LHCN-M2 (cell line): Measurements from ENCODE around the gene MICAL3. TPM values are rescaled to one million over a fixed set of nuclear protein-coding genes. Genes with fewer than 3 reads are reported as not detected.
"Not testable (repeated sequence)": the region's sequence is repeated elsewhere in the genome, so short reads cannot be mapped to it uniquely, and the experiment has no call there.

Experiments used
- DNase-seq: peaks from one replicate; pipeline ENCODE4 v3.0.0-alpha.2; 2012; ENCODE audit warnings: low read depth
- total RNA-seq: library from RNA; depleted of rRNA; stranded (reverse); fragments of >200 nt; gene quantifications from 2 replicates; pipeline ENCODE4 v1.2.3, GENCODE V29; 2014

The MICAL3 gene
- total RNA-seq, 1 experiment from 2014 or later = 18.5 TPM

GRCh38 chr22:17769716-17770082 is 254.7 kb downstream of the MICAL3 start:
- DNase-seq = no peak

- no peak for DNase-seq
These were observed 255.2 kb downstream of the MICAL3 start for GRCh38 chr22:17769013-17769715.

- DNase-seq = no peak
These were observed 256.9 kb downstream of the MICAL3 start for GRCh38 chr22:17767233-17768065.

- not testable (repeated sequence) for DNase-seq
These were observed 259.5 kb downstream of the MICAL3 start for GRCh38 chr22:17764852-17765251.

GRCh38 chr22:17764036-17764435 is 260.3 kb downstream of the MICAL3 start:
- no peak for DNase-seq

- DNase-seq = not testable (repeated sequence)
These were observed 260.9 kb downstream of the MICAL3 start for GRCh38 chr22:17763442-17763841.

- no peak for DNase-seq
These were observed 263.2 kb downstream of the MICAL3 start for GRCh38 chr22:17761138-17761488.

- no peak for DNase-seq
These were observed 270.0 kb downstream of the MICAL3 start for GRCh38 chr22:17754233-17754925.

- DNase-seq = peak; percentile 60
These were observed 270.9 kb downstream of the MICAL3 start for GRCh38 chr22:17753401-17753989.

- DNase-seq = no peak
These were observed 272.8 kb downstream of the MICAL3 start for GRCh38 chr22:17751596-17751995.

GRCh38 chr22:17749605-17750395 is 274.6 kb downstream of the MICAL3 start:
- DNase-seq = no peak

GRCh38 chr22:17748555-17749353 is 275.6 kb downstream of the MICAL3 start:
- DNase-seq = no peak

- no peak for DNase-seq
These were observed 277.4 kb downstream of the MICAL3 start for GRCh38 chr22:17746916-17747315.

- no peak for DNase-seq
These were observed 279.9 kb downstream of the MICAL3 start for GRCh38 chr22:17744430-17744829.

GRCh38 chr22:17743661-17744411 is 280.5 kb downstream of the MICAL3 start:
- no peak for DNase-seq

- peak; percentile 58 for DNase-seq
These were observed 281.8 kb downstream of the MICAL3 start for GRCh38 chr22:17742527-17742902.

- DNase-seq = no peak
These were observed 282.4 kb downstream of the MICAL3 start for GRCh38 chr22:17741866-17742526.

GRCh38 chr22:17739196-17739975 is 285.0 kb downstream of the MICAL3 start:
- no peak for DNase-seq
